ENCODE measurements around the gene CHCHD10.

CHCHD10 gene

GRCh38 chr22:23749841-23750301 is 17.9 kb downstream of the CHCHD10 start:
- no peak for ATAC-seq
- TF ChIP-seq POU6F1 (CRISPR knock-in tag; IDR thresholded peaks at IDR 0.05; ENCODE audit: borderline replicate concordance, low read depth) = no peak
- TF ChIP-seq ZNF8 (CRISPR knock-in tag; IDR thresholded peaks at IDR 0.05) = no peak
- no peak for TF ChIP-seq ZFP3 (CRISPR knock-in tag; IDR thresholded peaks at IDR 0.05)
- no peak for TF ChIP-seq ISL1 (CRISPR knock-in tag; IDR thresholded peaks at IDR 0.05)
- TF ChIP-seq SNAI2 (CRISPR knock-in tag; IDR thresholded peaks at IDR 0.05) = no peak
- TF ChIP-seq ESRRG (CRISPR knock-in tag; IDR thresholded peaks at IDR 0.05) = no peak

- TF ChIP-seq PATZ1 (CRISPR knock-in tag; IDR thresholded peaks at IDR 0.05; ENCODE audit: borderline replicate concordance) = no peak
- no peak for TF ChIP-seq ZC3H10 (CRISPR knock-in tag; IDR thresholded peaks at IDR 0.05)
- TF ChIP-seq TCF4 (CRISPR knock-in tag; IDR thresholded peaks at IDR 0.05; ENCODE audit: borderline replicate concordance) = no peak
- no peak for TF ChIP-seq OSR1 (CRISPR knock-in tag; IDR thresholded peaks at IDR 0.05)
- TF ChIP-seq POU6F1 (CRISPR knock-in tag; IDR thresholded peaks at IDR 0.05; ENCODE audit: borderline replicate concordance, low read depth) = no peak
- TF ChIP-seq GLIS3 (CRISPR knock-in tag; IDR thresholded peaks at IDR 0.05) = no peak
- no peak for TF ChIP-seq RARB (CRISPR knock-in tag; IDR thresholded peaks at IDR 0.05)
- TF ChIP-seq PPARA (CRISPR knock-in tag; IDR thresholded peaks at IDR 0.05; ENCODE audit: borderline replicate concordance) = no peak
- no peak for TF ChIP-seq CREB5 (CRISPR knock-in tag; IDR thresholded peaks at IDR 0.05; ENCODE audit: low read depth)
- TF ChIP-seq ZFP30 (CRISPR knock-in tag; IDR thresholded peaks at IDR 0.05) = no peak
- no peak for TF ChIP-seq ESRRG (CRISPR knock-in tag; IDR thresholded peaks at IDR 0.05)
- no peak for ATAC-seq
Observed at GRCh38 chr22:23745791-23746190, 22.0 kb downstream of the CHCHD10 start.

GRCh38 chr22:23744485-23744884 is 23.3 kb downstream of the CHCHD10 start:
- ATAC-seq = no peak
- TF ChIP-seq SNAI2 (CRISPR knock-in tag; IDR thresholded peaks at IDR 0.05) = no peak
- no peak for TF ChIP-seq TCF4 (CRISPR knock-in tag; IDR thresholded peaks at IDR 0.05; ENCODE audit: borderline replicate concordance)
- no peak for TF ChIP-seq PPARA (CRISPR knock-in tag; IDR thresholded peaks at IDR 0.05; ENCODE audit: borderline replicate concordance)
- TF ChIP-seq ZNF565 (CRISPR knock-in tag; conservative IDR thresholded peaks at IDR 0.05; ENCODE audit: low read depth) = no peak
- TF ChIP-seq ZC3H10 (CRISPR knock-in tag; IDR thresholded peaks at IDR 0.05) = no peak
- no peak for TF ChIP-seq TSHZ2 (CRISPR knock-in tag; IDR thresholded peaks at IDR 0.05)
- no peak for TF ChIP-seq OSR1 (CRISPR knock-in tag; IDR thresholded peaks at IDR 0.05)
- TF ChIP-seq RARB (CRISPR knock-in tag; IDR thresholded peaks at IDR 0.05) = no peak
- TF ChIP-seq BACH2 (CRISPR knock-in tag; IDR thresholded peaks at IDR 0.05; ENCODE audit: borderline replicate concordance) = no peak

- no peak for ATAC-seq
- TF ChIP-seq ESRRG (CRISPR knock-in tag; IDR thresholded peaks at IDR 0.05) (no peak), ZNF8 (CRISPR knock-in tag; IDR thresholded peaks at IDR 0.05) (no peak), OSR1 (CRISPR knock-in tag; IDR thresholded peaks at IDR 0.05) (no peak), PPARA (CRISPR knock-in tag; IDR thresholded peaks at IDR 0.05; ENCODE audit: borderline replicate concordance) (no peak), POU6F1 (CRISPR knock-in tag; IDR thresholded peaks at IDR 0.05; ENCODE audit: borderline replicate concordance, low read depth) (no peak), ZNF565 (CRISPR knock-in tag; conservative IDR thresholded peaks at IDR 0.05; ENCODE audit: low read depth) (no peak), CSRNP3 (CRISPR knock-in tag; IDR thresholded peaks at IDR 0.05) (no peak), TCF4 (CRISPR knock-in tag; IDR thresholded peaks at IDR 0.05; ENCODE audit: borderline replicate concordance) (no peak), CREB5 (CRISPR knock-in tag; IDR thresholded peaks at IDR 0.05; ENCODE audit: low read depth) (no peak), ZNF70 (CRISPR knock-in tag; IDR thresholded peaks at IDR 0.05) (no peak)
Observed at GRCh38 chr22:23744001-23744400, 23.8 kb downstream of the CHCHD10 start.

Data from SK-N-SH treated with all-trans-retinoic acid at 6 μM for 48 hours (cell line).